GM12891 (cell line): ENCODE results near the gene SCNN1A.

Source experiments
- DNase-seq: peaks from one replicate; pipeline ENCODE4 v3.0.0; 2011; ENCODE audit warnings: low spot score; ENCODE audit not compliant: insufficient read length
- FAIRE-seq: peaks from 2 replicates; lab custom pipeline; 2011; peaks lifted over from hg19 to GRCh38; lab: Jason Lieb, UNC
- PAX5 ChIP-seq: IDR thresholded peaks from 2 replicates; pipeline ENCODE4 v1.6.1; 2011; ENCODE audit warnings: low read length, moderate library complexity, mild to moderate bottlenecking; ENCODE audit not compliant: insufficient read depth, severe bottlenecking
- POLR2A ChIP-seq: IDR thresholded peaks from 2 replicates; pipeline ENCODE4 v1.6.1; 2011; ENCODE audit warnings: low read depth, low read length, control low read depth
- POLR2AphosphoS5 ChIP-seq: IDR thresholded peaks from 2 replicates; pipeline ENCODE4 v1.6.1; 2011; ENCODE audit warnings: low read depth, low read length, control low read depth
- POU2F2 ChIP-seq: IDR thresholded peaks from 2 replicates; pipeline ENCODE4 v1.6.1; 2011; ENCODE audit warnings: low read depth, mild to moderate bottlenecking, control low read depth, low read length, moderate library complexity
- SPI1 ChIP-seq: IDR thresholded peaks from 2 replicates; pipeline ENCODE4 v1.6.1; 2011; ENCODE audit warnings: low read depth, low read length, control low read depth
- TAF1 ChIP-seq: IDR thresholded peaks from 2 replicates; pipeline ENCODE4 v1.6.1; 2011; ENCODE audit warnings: low read depth, low read length, control low read depth

SCNN1A gene

GRCh38 chr12:6399884-6400644, 24.7 kb upstream of the SCNN1A start:
- no peak for TF ChIP-seq POLR2AphosphoS5
- no peak for TF ChIP-seq TAF1
- TF ChIP-seq SPI1 = no peak
- no peak for TF ChIP-seq POU2F2
- TF ChIP-seq PAX5 = no peak
- TF ChIP-seq POLR2A = no peak
- DNase-seq (no peak), FAIRE-seq (no peak)

- no peak for DNase-seq
- FAIRE-seq = no peak
- TF ChIP-seq POLR2A = no peak
- no peak for TF ChIP-seq SPI1
- TF ChIP-seq TAF1 = no peak
These were observed 20.7 kb upstream of the SCNN1A start for GRCh38 chr12:6396031-6396430.

GRCh38 chr12:6394398-6394797, 19.0 kb upstream of the SCNN1A start:
- no peak for DNase-seq
- FAIRE-seq = no peak
- TF ChIP-seq POLR2AphosphoS5 (no peak), SPI1 (no peak), POU2F2 (no peak), PAX5 (no peak), POLR2A (no peak), TAF1 (no peak)

GRCh38 chr12:6393109-6393508, 17.7 kb upstream of the SCNN1A start:
- TF ChIP-seq PAX5 (no peak), POLR2AphosphoS5 (no peak), TAF1 (no peak), POLR2A (no peak), POU2F2 (no peak)
- DNase-seq = no peak
- FAIRE-seq = no peak

- TF ChIP-seq POLR2A (no peak), POLR2AphosphoS5 (no peak), PAX5 (no peak), SPI1 (no peak), TAF1 (no peak), POU2F2 (no peak)
- no peak for DNase-seq
- FAIRE-seq = no peak
These were observed 17.1 kb upstream of the SCNN1A start for GRCh38 chr12:6392504-6392903.

- no peak for FAIRE-seq
- TF ChIP-seq PAX5 = no peak
These were observed 15.7 kb upstream of the SCNN1A start for GRCh38 chr12:6391013-6391412.

GRCh38 chr12:6390084-6390799, 14.9 kb upstream of the SCNN1A start:
- DNase-seq (no peak), FAIRE-seq (no peak)

More at GRCh38 chr12:6391013-6391412, 15.7 kb upstream of the SCNN1A start:
- DNase-seq = no peak

GRCh38 chr12:6387541-6387940, 12.2 kb upstream of the SCNN1A start:
- TF ChIP-seq PAX5 (no peak), POLR2A (no peak), POU2F2 (no peak), SPI1 (no peak), POLR2AphosphoS5 (no peak), TAF1 (no peak)
- FAIRE-seq (no peak), DNase-seq (no peak)

More at GRCh38 chr12:6390084-6390799, 14.9 kb upstream of the SCNN1A start:
- TF ChIP-seq PAX5 = no peak
- no peak for TF ChIP-seq POLR2AphosphoS5
- TF ChIP-seq POLR2A = no peak
- no peak for TF ChIP-seq TAF1
- TF ChIP-seq POU2F2 = no peak
- no peak for TF ChIP-seq SPI1

GRCh38 chr12:6386491-6386890, 11.1 kb upstream of the SCNN1A start:
- no peak for TF ChIP-seq POLR2AphosphoS5
- no peak for TF ChIP-seq POU2F2
- TF ChIP-seq POLR2A = no peak
- TF ChIP-seq SPI1 = no peak
- no peak for TF ChIP-seq TAF1
- TF ChIP-seq PAX5 = no peak
- no peak for FAIRE-seq

GRCh38 chr12:6386038-6386437, 10.7 kb upstream of the SCNN1A start:
- TF ChIP-seq PAX5 = no peak
- no peak for TF ChIP-seq POLR2AphosphoS5
- no peak for TF ChIP-seq POLR2A
- no peak for TF ChIP-seq TAF1
- no peak for TF ChIP-seq SPI1
- TF ChIP-seq POU2F2 = no peak
- FAIRE-seq = no peak
- DNase-seq = no peak

More at GRCh38 chr12:6386491-6386890, 11.1 kb upstream of the SCNN1A start:
- DNase-seq = no peak
